B cell (primary cell): ENCODE results near the gene SMOC1.

ENCODE experiments used
- CTCF ChIP-seq: fragments of 200-600 bp; IDR thresholded peaks from one replicate; pipeline ENCODE4 v1.8.0; 2022; ENCODE audit warnings: antibody characterized with exemption, mild to moderate bottlenecking
- EZH2 ChIP-seq: IDR thresholded peaks from 2 replicates; pipeline ENCODE4 v1.6.1; 2012; ENCODE audit warnings: borderline replicate concordance, low read depth, mild to moderate bottlenecking, moderate library complexity, low read length; ENCODE audit not compliant: insufficient read depth, poor library complexity, severe bottlenecking

GRCh38 chr14:69880044-69880487, 850 bp downstream of the SMOC1 start:
- TF ChIP-seq CTCF (no peak), EZH2 (no peak)
